ENCODE measurements around the gene CYTH4. TPM values are rescaled to one million over a fixed set of nuclear protein-coding genes. Genes with fewer than 3 reads are reported as not detected.

The CYTH4 gene
- total RNA-seq, 1 experiment from 2014 or later, result 3.8 TPM

- TF ChIP-seq CTCF (IDR thresholded peaks at IDR 0.05 in 2 of 3, conservative IDR thresholded peaks at IDR 0.05 in 1 of 3; ENCODE audit: borderline replicate concordance in 1 of 3, insufficient read depth in 1 of 3, low read depth in 2 of 3, low read length in 2 of 3) (no peak), POLR2A (IDR thresholded peaks at IDR 0.05; ENCODE audit: borderline replicate concordance, extremely low read depth, insufficient read depth, insufficient read length) (no peak), TCF7L2 (IDR thresholded peaks at IDR 0.05; ENCODE audit: borderline replicate concordance, extremely low read depth, insufficient read depth, insufficient read length) (no peak), YY1 (IDR thresholded peaks at IDR 0.05; ENCODE audit: extremely low read depth, insufficient replicate concordance, low read depth, low read length) (no peak), CBX3 (IDR thresholded peaks at IDR 0.05; ENCODE audit: low read depth) (no peak), ATF3 (IDR thresholded peaks at IDR 0.05) (no peak), RAD21 (IDR thresholded peaks at IDR 0.05; ENCODE audit: low read depth) (no peak), JUND (IDR thresholded peaks at IDR 0.05) (no peak)
These were observed 5.2 kb downstream of the CYTH4 start (continued) for GRCh38 chr22:37287550-37287951.

- no peak for DNase-seq (ENCODE audit: low read depth, low spot score)
- no TSS peak for BruUV-seq (replicated peaks)
- Histone ChIP-seq H3K4me3 (replicated peaks in 1 of 2; ENCODE audit: low read depth in 1 of 2, low read length in 2 of 2) (no peak overlapping the region), H3K4me2 (ENCODE audit: low read length) (no peak overlapping the region), H3K36me3 (ENCODE audit: control insufficient read depth in 1 of 2, insufficient read depth in 2 of 2, low read length in 2 of 2) (no peaks in the 10 kb centered on the region), H3K27me3 (ENCODE audit: insufficient read depth, low read length) (no peaks in the 10 kb centered on the region), H3K4me1 (ENCODE audit: control insufficient read depth in 1 of 2, insufficient read depth in 2 of 2, low read length in 2 of 2) (peaks cover 5 to 15% of the 10 kb centered on the region in 2 experiments; a peak in 1 of 4 replicates), H3K79me2 (ENCODE audit: insufficient read depth, low read length) (no peaks in the 10 kb centered on the region), H2AFZ (ENCODE audit: low read depth, low read length, poor library complexity, severe bottlenecking) (no peak overlapping the region), H3K27ac (ENCODE audit: low read depth, low read length) (no peak overlapping the region), H3K9ac (ENCODE audit: low read length) (no peak overlapping the region), H3K9me3 (ENCODE audit: control insufficient read depth in 1 of 2, insufficient read depth in 1 of 2, low read depth in 1 of 2, low read length in 2 of 2) (peaks cover 0 to 9% of the 10 kb centered on the region in 2 experiments; a peak in 1 of 4 replicates), H3K9me2 (ENCODE audit: insufficient read depth) (no peaks in the 10 kb centered on the region), H4K20me1 (ENCODE audit: insufficient read depth) (no peaks in the 10 kb centered on the region)
- RAD21 ChIA-PET (ENCODE audit: low non-redundant PET in 1 of 2, low total read pairs in 2 of 2, uncharacterized antibody in 2 of 2, unreplicated experiment in 2 of 2), result no interaction called here
- POLR2A ChIA-PET, result no interaction called here
- intact Hi-C loops (cut with micrococcal nuclease), result no loop called here
- TF ChIP-seq SRF (IDR thresholded peaks at IDR 0.05; ENCODE audit: low read depth) (no peak), ZFX (IDR thresholded peaks at IDR 0.05) (no peak), CTCF (IDR thresholded peaks at IDR 0.05 in 2 of 3, conservative IDR thresholded peaks at IDR 0.05 in 1 of 3; ENCODE audit: borderline replicate concordance in 1 of 3, insufficient read depth in 1 of 3, low read depth in 2 of 3, low read length in 2 of 3) (no peak), POLR2A (IDR thresholded peaks at IDR 0.05; ENCODE audit: borderline replicate concordance, extremely low read depth, insufficient read depth, insufficient read length) (no peak), EZH2 (IDR thresholded peaks at IDR 0.05) (no peak), ELF1 (IDR thresholded peaks at IDR 0.05; ENCODE audit: borderline replicate concordance, low read depth) (no peak), CEBPB (IDR thresholded peaks at IDR 0.05; ENCODE audit: low read depth) (no peak), YY1 (IDR thresholded peaks at IDR 0.05; ENCODE audit: extremely low read depth, insufficient replicate concordance, low read depth, low read length) (no peak), SP1 (IDR thresholded peaks at IDR 0.05; ENCODE audit: low read depth) (no peak), EGR1 (IDR thresholded peaks at IDR 0.05; ENCODE audit: low read depth) (no peak)
- no peak for ATAC-seq
- CTCF ChIA-PET, result no interaction called here
These were observed 6.2 kb downstream of the CYTH4 start for GRCh38 chr22:37288521-37288920.

Data from HCT116 (cell line).